Naive thymus-derived CD8-positive, alpha-beta T cell (primary cell): ENCODE results near the gene HOXD11. TPM values are rescaled to one million over a fixed set of nuclear protein-coding genes. Genes with fewer than 3 reads are reported as not detected.

Experiments
- ATAC-seq, 2 donors: fragments of 150-1000 bp; cut with Tn5 transposase in 1 of 2; sonication (Bioruptor Pico), chemical (Tn5 transposase) in 1 of 2; 1 replicate in 1 of 2; 2 replicates in 1 of 2; pipeline ENCODE4 v1.10.0; 2021; ENCODE audit warnings: mild to moderate bottlenecking in 2 of 2, moderate library complexity in 2 of 2
- POLR2A ChIA-PET: fragments of 350-600 bp; sonication (Branson Sonifier 250); formaldehyde crosslinking; loops from one replicate; lab custom pipeline; 2021; ENCODE audit warnings: antibody characterized with exemption; lab: Charles Lee
- DNase-seq, 10 donors: peaks; one replicate each; pipeline versions ENCODE4 v3.0.0 to v3.0.0-alpha.2; 2020 to 2022
- H3K27ac Mint-ChIP-seq, 10 donors: one replicate each; pipeline ENCODE4 v1.8.0; 2020 to 2022; ENCODE audit warnings: mild to moderate bottlenecking in 10 of 10, mixed read lengths in 10 of 10, moderate library complexity in 4 of 10, inconsistent platforms in 1 of 10
- H3K27me3 Mint-ChIP-seq, 5 donors: one replicate each; pipeline ENCODE4 v1.8.0; 2021 to 2022; ENCODE audit warnings: mixed read lengths in 5 of 5
- H3K36me3 Mint-ChIP-seq, 3 donors: one replicate each; pipeline ENCODE4 v1.8.0; 2020 to 2022; ENCODE audit warnings: mixed read lengths in 3 of 3, mild to moderate bottlenecking in 2 of 3, inconsistent platforms in 1 of 3
- H3K4me1 Mint-ChIP-seq, 4 donors: one replicate each; pipeline ENCODE4 v1.8.0; 2021 to 2022; ENCODE audit warnings: mixed read lengths in 4 of 4
- H3K4me3 Mint-ChIP-seq, 10 donors: one replicate each; pipeline ENCODE4 v1.8.0; 2020 to 2022; ENCODE audit warnings: mild to moderate bottlenecking in 10 of 10, mixed read lengths in 10 of 10, moderate library complexity in 6 of 10, inconsistent platforms in 1 of 10
- H3K9me3 Mint-ChIP-seq, 9 donors: one replicate each; pipeline ENCODE4 v1.8.0; 2020 to 2022; ENCODE audit warnings: mixed read lengths in 9 of 9, mild to moderate bottlenecking in 3 of 9, inconsistent platforms in 1 of 9, moderate library complexity in 1 of 9
- polyA plus RNA-seq, 3 donors: library from polyadenylated mRNA; unstranded; fragments of 300-500 nt; fragmentation: Illumina TruSeq; gene quantifications; one replicate each; pipeline ENCODE4 v1.2.3, GENCODE V29; 2021
- total RNA-seq, 8 experiments: library from RNA in 2 of 8; stranded (reverse) in 2 of 8; gene quantifications; one replicate each; pipeline ENCODE4 v1.2.3 and lab custom pipeline; 2021 to 2026

Gene HOXD11
- total and polyA plus RNA-seq, 5 experiments from 2014 or later = not detected

- Mint-ChIP-seq H3K4me3 (no peak overlapping the region), H3K9me3 (peaks cover 0 to 65% (median 19%) of the 10 kb centered on the region in 9 donors), H3K27ac (peak overlapping the region in 1 of 10 donors; percentile 9)
Measured at GRCh38 chr2:176089843-176090395, 17.2 kb upstream of the HOXD11 start.

GRCh38 chr2:176090862-176091261, 16.2 kb upstream of the HOXD11 start:
- peaks cover 10 to 26% (median 22%) of the 10 kb centered on the region in 4 donors for H3K4me1 Mint-ChIP-seq

More at GRCh38 chr2:176089843-176090395, 17.2 kb upstream of the HOXD11 start:
- ATAC-seq (no peak), DNase-seq (no peak)
- peaks cover 60 to 95% (median 82%) of the 10 kb centered on the region in 5 donors for H3K27me3 Mint-ChIP-seq
- H3K4me1 Mint-ChIP-seq = peaks cover 10 to 26% (median 22%) of the 10 kb centered on the region in 4 donors
- POLR2A ChIA-PET = no interaction called here
- peaks cover 13 to 32% (median 18%) of the 10 kb centered on the region in 3 donors for H3K36me3 Mint-ChIP-seq

GRCh38 chr2:176091329-176092258, 15.5 kb upstream of the HOXD11 start:
- Mint-ChIP-seq H3K27ac (peak overlapping the region in 2 of 10 donors; percentile 86 to 88), H3K27me3 (peaks cover 64 to 95% (median 88%) of the 10 kb centered on the region in 5 donors), H3K4me1 (peaks cover 9 to 29% (median 25%) of the 10 kb centered on the region in 4 donors), H3K9me3 (peaks cover 0 to 63% (median 17%) of the 10 kb centered on the region in 9 donors), H3K36me3 (peaks cover 13 to 41% (median 16%) of the 10 kb centered on the region in 3 donors), H3K4me3 (peak overlapping the region; percentile 42 to 79 (median 64))
- no peak for ATAC-seq
- POLR2A ChIA-PET = no interaction called here
- DNase-seq = no peak

More at GRCh38 chr2:176090862-176091261, 16.2 kb upstream of the HOXD11 start:
- H3K27me3 Mint-ChIP-seq = peaks cover 65 to 95% (median 86%) of the 10 kb centered on the region in 5 donors
- peak overlapping the region in 2 of 10 donors; percentile 45 to 49 for H3K27ac Mint-ChIP-seq
- ATAC-seq (no peak), DNase-seq (no peak)
- POLR2A ChIA-PET = no interaction called here
- H3K4me3 Mint-ChIP-seq = peak overlapping the region in 2 of 10 donors; percentile 21 to 45
- H3K36me3 Mint-ChIP-seq = peaks cover 13 to 41% (median 16%) of the 10 kb centered on the region in 3 donors
- peaks cover 0 to 67% (median 19%) of the 10 kb centered on the region in 9 donors for H3K9me3 Mint-ChIP-seq

- no peak for DNase-seq
- POLR2A ChIA-PET = no interaction called here
- H3K36me3 Mint-ChIP-seq = peaks cover 12 to 34% (median 13%) of the 10 kb centered on the region in 3 donors
- H3K4me3 Mint-ChIP-seq = peak within 1 kb of the TSS; percentile 42 to 79 (median 64)
- peak in 1 of 2 donors; percentile 22 for ATAC-seq
- peaks cover 62 to 95% (median 86%) of the 10 kb centered on the region in 5 donors for H3K27me3 Mint-ChIP-seq
- peak within 1 kb of the TSS in 3 of 10 donors; percentile 20 to 92 (median 86) for H3K27ac Mint-ChIP-seq
- H3K4me1 Mint-ChIP-seq = peaks cover 13 to 36% (median 34%) of the 10 kb centered on the region in 4 donors
- H3K9me3 Mint-ChIP-seq = peaks cover 0 to 54% (median 9%) of the 10 kb centered on the region in 9 donors
Measured at GRCh38 chr2:176092270-176093144, 14.6 kb upstream of the HOXD11 start, which contains the start of gene HOXD13. TSS of gene HOXD13 (plus strand) at chr2:176092721. CDS start at chr2:176092891, 170 bp downstream.

GRCh38 chr2:176093145-176093897, 13.8 kb upstream of the HOXD11 start:
- H3K27ac Mint-ChIP-seq = peak overlapping the region in 3 of 10 donors; percentile 20 to 92 (median 68)
- peaks cover 0 to 48% (median 9%) of the 10 kb centered on the region in 9 donors for H3K9me3 Mint-ChIP-seq
- POLR2A ChIA-PET = interaction anchor here (1.0 kb wide), 1 partner anchor 11 kb away, joined by 4 read pairs; no protein-coding TSS in a partner anchor
- H3K4me3 Mint-ChIP-seq = peak overlapping the region in 9 of 10 donors; percentile 4 to 65 (median 42)
- H3K36me3 Mint-ChIP-seq = peaks cover 13 to 34% (median 14%) of the 10 kb centered on the region in 3 donors
- ATAC-seq = peak in 1 of 2 donors; percentile 13
- H3K4me1 Mint-ChIP-seq = peaks cover 18 to 41% (median 36%) of the 10 kb centered on the region in 4 donors
- H3K27me3 Mint-ChIP-seq = peaks cover 64 to 95% (median 85%) of the 10 kb centered on the region in 5 donors
- DNase-seq = no peak

GRCh38 chr2:176093898-176094249, 13.2 kb upstream of the HOXD11 start:
- POLR2A ChIA-PET = interaction anchor here (1.0 kb wide), 1 partner anchor 11 kb away, joined by 4 read pairs; no protein-coding TSS in a partner anchor
- H3K27me3 Mint-ChIP-seq = peaks cover 64 to 95% (median 83%) of the 10 kb centered on the region in 5 donors
- H3K27ac Mint-ChIP-seq = peak overlapping the region in 3 of 10 donors; percentile 20 to 92 (median 68)
- no peak for ATAC-seq
- no peak for DNase-seq
- peak overlapping the region in 8 of 10 donors; percentile 9 to 65 (median 46) for H3K4me3 Mint-ChIP-seq
- H3K4me1 Mint-ChIP-seq = peaks cover 19 to 41% (median 34%) of the 10 kb centered on the region in 4 donors
- peaks cover 13 to 34% (median 14%) of the 10 kb centered on the region in 3 donors for H3K36me3 Mint-ChIP-seq
- peaks cover 0 to 48% (median 9%) of the 10 kb centered on the region in 9 donors for H3K9me3 Mint-ChIP-seq

GRCh38 chr2:176094349-176094748, 12.7 kb upstream of the HOXD11 start:
- Mint-ChIP-seq H3K27me3 (peaks cover 63 to 95% (median 83%) of the 10 kb centered on the region in 5 donors), H3K4me3 (no peak overlapping the region), H3K4me1 (peaks cover 19 to 41% (median 32%) of the 10 kb centered on the region in 4 donors), H3K27ac (no peak overlapping the region), H3K9me3 (peaks cover 0 to 46% (median 8%) of the 10 kb centered on the region in 9 donors), H3K36me3 (peaks cover 11 to 32% (median 13%) of the 10 kb centered on the region in 3 donors)
- ATAC-seq (no peak), DNase-seq (no peak)
- POLR2A ChIA-PET = interaction anchor here (1.0 kb wide), 1 partner anchor 12 kb away, joined by 4 read pairs; no protein-coding TSS in a partner anchor

- POLR2A ChIA-PET = no interaction called here
- Mint-ChIP-seq H3K4me3 (peak overlapping the region in 2 of 10 donors; percentile 22 to 32), H3K27ac (no peak overlapping the region), H3K27me3 (peaks cover 54 to 93% (median 75%) of the 10 kb centered on the region in 5 donors), H3K4me1 (peaks cover 19 to 41% (median 33%) of the 10 kb centered on the region in 4 donors), H3K36me3 (peaks cover 9 to 30% (median 12%) of the 10 kb centered on the region in 3 donors), H3K9me3 (peaks cover 0 to 43% (median 8%) of the 10 kb centered on the region in 9 donors)
- DNase-seq = no peak
- ATAC-seq = no peak
Measured at GRCh38 chr2:176095421-176095820, 11.7 kb upstream of the HOXD11 start.

GRCh38 chr2:176096243-176096985, 10.7 kb upstream of the HOXD11 start:
- ATAC-seq (peak in 1 of 2 donors; percentile 12), DNase-seq (peak in 1 of 10 donors; percentile 4)
- POLR2A ChIA-PET = interaction anchor here (0.9 kb wide), 1 partner anchor 16 kb away, joined by 3 read pairs; no protein-coding TSS in a partner anchor

More at GRCh38 chr2:176096243-176096985, 10.7 kb upstream of the HOXD11 start:
- Mint-ChIP-seq H3K27me3 (peaks cover 50 to 93% (median 72%) of the 10 kb centered on the region in 5 donors), H3K9me3 (peaks cover 0 to 35% (median 2%) of the 10 kb centered on the region in 9 donors), H3K4me1 (peaks cover 19 to 41% (median 33%) of the 10 kb centered on the region in 4 donors), H3K27ac (no peak overlapping the region), H3K4me3 (peak overlapping the region; percentile 57 to 87 (median 78)), H3K36me3 (peaks cover 8 to 24% (median 9%) of the 10 kb centered on the region in 3 donors)
